Tibial nerve (tissue), 3 donors: ENCODE results near the gene TRIM28.

Experiments
- CTCF ChIP-seq, 5 experiments: fragments of 200-600 bp in 3 of 5; fragments of 450-650 bp in 2 of 5; sonication (generic) in 3 of 5; IDR thresholded peaks; one replicate each; pipeline ENCODE4 v1.5.1; 2016 to 2019; ENCODE audit warnings: antibody characterized with exemption in 5 of 5, mild to moderate bottlenecking in 3 of 5, moderate library complexity in 2 of 5
- POLR2A ChIP-seq, 2 donors: fragments of 450-650 bp; IDR thresholded peaks; one replicate each; pipeline ENCODE4 v1.6.1; 2017; ENCODE audit warnings: antibody characterized with exemption in 2 of 2, mild to moderate bottlenecking in 2 of 2, moderate library complexity in 2 of 2

- TF ChIP-seq POLR2A (IDR thresholded peaks at IDR 0.05) (peak; percentile 50 to 70), CTCF (IDR thresholded peaks at IDR 0.05) (peak in 3 of 5 experiments; percentile 13 to 45 (median 21))
These were observed 31.5 kb downstream of the TRIM28 start for GRCh38 chr19:58575183-58576041.
